Muscle layer of colon (tissue), 2 donors: ENCODE data around the gene MRPS9.

ENCODE experiments used
- H3K27ac ChIP-seq: one replicate; pipeline ENCODE4 v1.7.0; 2013; ENCODE audit warnings: low read depth, mild to moderate bottlenecking, low read length, moderate library complexity
- H3K27me3 ChIP-seq, 2 donors: one replicate each; pipeline ENCODE4 v1.7.0; 2013; ENCODE audit warnings: low read length in 2 of 2, mild to moderate bottlenecking in 2 of 2; ENCODE audit not compliant: insufficient read depth in 2 of 2, control insufficient read depth in 1 of 2
- H3K36me3 ChIP-seq: one replicate; pipeline ENCODE4 v1.7.0; 2013; ENCODE audit warnings: mild to moderate bottlenecking, low read length; ENCODE audit not compliant: insufficient read depth
- H3K4me1 ChIP-seq: one replicate; pipeline ENCODE4 v1.7.0; 2013; ENCODE audit warnings: mild to moderate bottlenecking, low read length; ENCODE audit not compliant: insufficient read depth
- H3K4me3 ChIP-seq, 2 donors: one replicate each; pipeline ENCODE4 v1.7.0; 2013; ENCODE audit warnings: low read length in 2 of 2, low read depth in 1 of 2, mild to moderate bottlenecking in 1 of 2, moderate library complexity in 1 of 2
- H3K9ac ChIP-seq: one replicate; pipeline ENCODE4 v1.7.0; 2013; ENCODE audit warnings: low read length
- H3K9me3 ChIP-seq: one replicate; pipeline ENCODE4 v1.7.0; 2013; ENCODE audit warnings: mild to moderate bottlenecking, low read length
- donor health status: abdominal sarcoma.
- donor health status: Adenocarcinoma of cecum.

The MRPS9 gene

GRCh38 chr2:105125920-105126319 is 88.1 kb downstream of the MRPS9 start:
- Histone ChIP-seq H3K9me3 (no peaks in the 10 kb centered on the region), H3K27ac (no peak overlapping the region), H3K4me1 (no peaks in the 10 kb centered on the region), H3K9ac (no peak overlapping the region), H3K4me3 (no peak overlapping the region), H3K27me3 (no peaks in the 10 kb centered on the region), H3K36me3 (no peaks in the 10 kb centered on the region)

- Histone ChIP-seq H3K9ac (no peak overlapping the region), H3K27me3 (no peaks in the 10 kb centered on the region), H3K4me1 (no peaks in the 10 kb centered on the region), H3K36me3 (no peaks in the 10 kb centered on the region), H3K27ac (no peak overlapping the region), H3K9me3 (no peaks in the 10 kb centered on the region), H3K4me3 (no peak overlapping the region)
Measured at GRCh38 chr2:105126336-105126735, 88.5 kb downstream of the MRPS9 start.

GRCh38 chr2:105127289-105127915 is 89.5 kb downstream of the MRPS9 start:
- Histone ChIP-seq H3K9ac (no peak overlapping the region), H3K27me3 (no peaks in the 10 kb centered on the region), H3K36me3 (no peaks in the 10 kb centered on the region), H3K9me3 (no peaks in the 10 kb centered on the region), H3K4me1 (no peaks in the 10 kb centered on the region), H3K27ac (no peak overlapping the region), H3K4me3 (no peak overlapping the region)

GRCh38 chr2:105129722-105130232 is 91.9 kb downstream of the MRPS9 start:
- H3K27me3 ChIP-seq: no peaks in the 10 kb centered on the region
- H3K27ac ChIP-seq: no peak overlapping the region
- no peaks in the 10 kb centered on the region for H3K9me3 ChIP-seq
- no peak overlapping the region for H3K9ac ChIP-seq
- H3K4me3 ChIP-seq: no peak overlapping the region
- H3K36me3 ChIP-seq: no peaks in the 10 kb centered on the region
- H3K4me1 ChIP-seq: no peaks in the 10 kb centered on the region

GRCh38 chr2:105130546-105130945 is 92.7 kb downstream of the MRPS9 start:
- Histone ChIP-seq H3K27ac (no peak overlapping the region), H3K9ac (no peak overlapping the region), H3K9me3 (no peaks in the 10 kb centered on the region), H3K36me3 (no peaks in the 10 kb centered on the region), H3K27me3 (no peaks in the 10 kb centered on the region), H3K4me1 (no peaks in the 10 kb centered on the region), H3K4me3 (no peak overlapping the region)

- no peaks in the 10 kb centered on the region for H3K36me3 ChIP-seq
- H3K9me3 ChIP-seq: no peaks in the 10 kb centered on the region
- no peaks in the 10 kb centered on the region for H3K4me1 ChIP-seq
- H3K4me3 ChIP-seq: no peak overlapping the region
- no peaks in the 10 kb centered on the region for H3K27me3 ChIP-seq
- no peak overlapping the region for H3K27ac ChIP-seq
- H3K9ac ChIP-seq: no peak overlapping the region
Measured at GRCh38 chr2:105134081-105134480, 96.2 kb downstream of the MRPS9 start.

GRCh38 chr2:105135436-105135835 is 97.6 kb downstream of the MRPS9 start:
- no peak overlapping the region for H3K27ac ChIP-seq
- no peak overlapping the region for H3K9ac ChIP-seq
- H3K4me3 ChIP-seq: no peak overlapping the region
- no peaks in the 10 kb centered on the region for H3K9me3 ChIP-seq
- H3K4me1 ChIP-seq: no peaks in the 10 kb centered on the region
- H3K36me3 ChIP-seq: no peaks in the 10 kb centered on the region
- no peaks in the 10 kb centered on the region for H3K27me3 ChIP-seq

- H3K27ac ChIP-seq: no peak overlapping the region
- H3K36me3 ChIP-seq: no peaks in the 10 kb centered on the region
- no peak overlapping the region for H3K4me3 ChIP-seq
- no peaks in the 10 kb centered on the region for H3K27me3 ChIP-seq
- H3K9ac ChIP-seq: no peak overlapping the region
- H3K9me3 ChIP-seq: no peaks in the 10 kb centered on the region
- no peaks in the 10 kb centered on the region for H3K4me1 ChIP-seq
Measured at GRCh38 chr2:105136394-105136793, 98.5 kb downstream of the MRPS9 start.

GRCh38 chr2:105138643-105139042 is 100.8 kb downstream of the MRPS9 start:
- Histone ChIP-seq H3K9ac (no peak overlapping the region), H3K4me1 (no peaks in the 10 kb centered on the region), H3K27ac (no peak overlapping the region), H3K4me3 (no peak overlapping the region), H3K9me3 (no peaks in the 10 kb centered on the region), H3K27me3 (peaks cover 0 to 2% of the 10 kb centered on the region in 2 donors), H3K36me3 (no peaks in the 10 kb centered on the region)

GRCh38 chr2:105139556-105140239 is 101.8 kb downstream of the MRPS9 start:
- Histone ChIP-seq H3K9ac (no peak overlapping the region), H3K27me3 (peaks cover 0 to 10% of the 10 kb centered on the region in 2 donors), H3K9me3 (no peaks in the 10 kb centered on the region), H3K36me3 (no peaks in the 10 kb centered on the region), H3K4me3 (no peak overlapping the region), H3K27ac (no peak overlapping the region), H3K4me1 (no peaks in the 10 kb centered on the region)

GRCh38 chr2:105140240-105140568 is 102.3 kb downstream of the MRPS9 start:
- Histone ChIP-seq H3K9me3 (no peaks in the 10 kb centered on the region), H3K36me3 (no peaks in the 10 kb centered on the region), H3K27ac (no peak overlapping the region), H3K4me1 (no peaks in the 10 kb centered on the region), H3K9ac (no peak overlapping the region), H3K4me3 (no peak overlapping the region), H3K27me3 (peaks cover 4 to 15% of the 10 kb centered on the region in 2 donors)

GRCh38 chr2:105141099-105141614 is 103.3 kb downstream of the MRPS9 start:
- H3K9ac ChIP-seq: no peak overlapping the region
- no peak overlapping the region for H3K27ac ChIP-seq
- no peaks in the 10 kb centered on the region for H3K4me1 ChIP-seq
- peaks cover 6 to 24% of the 10 kb centered on the region in 2 donors for H3K27me3 ChIP-seq
- H3K36me3 ChIP-seq: no peaks in the 10 kb centered on the region
- no peak overlapping the region for H3K4me3 ChIP-seq
- H3K9me3 ChIP-seq: no peaks in the 10 kb centered on the region
